Smooth muscle cell of the brain vasculature (primary cell): ENCODE results near the gene PSMD1.

Experiments used
- DNase-seq: peaks from one replicate; pipeline ENCODE4 v3.0.0-alpha.2; 2012; ENCODE audit warnings: low read depth, low spot score

Gene PSMD1

GRCh38 chr2:231204146-231204545 is 147.5 kb downstream of the PSMD1 start:
- DNase-seq, result no peak

DNA sequence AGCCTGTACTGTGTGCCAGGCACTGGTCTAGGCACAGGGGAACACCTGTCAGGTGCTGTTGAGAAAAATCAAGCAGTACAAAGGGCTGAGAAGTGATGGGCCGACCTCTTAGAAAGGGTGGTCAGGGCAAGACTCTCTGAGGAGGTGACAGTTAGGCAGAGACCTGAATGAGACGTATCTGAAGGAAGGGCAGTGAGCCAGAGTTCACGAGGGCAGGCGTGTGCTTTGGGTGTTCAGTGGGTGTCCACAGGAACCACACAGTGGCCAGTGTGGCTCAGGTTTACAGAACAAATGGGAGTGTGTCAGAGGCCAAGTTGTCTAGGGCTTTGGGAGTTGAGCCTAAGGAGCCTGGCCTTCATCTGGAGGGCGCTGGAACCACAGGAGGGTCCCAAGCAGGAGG is 147.9 kb downstream of the PSMD1 start:
- no peak for DNase-seq

GRCh38 chr2:231207734-231208133 is 151.1 kb downstream of the PSMD1 start:
- no peak for DNase-seq

DNA sequence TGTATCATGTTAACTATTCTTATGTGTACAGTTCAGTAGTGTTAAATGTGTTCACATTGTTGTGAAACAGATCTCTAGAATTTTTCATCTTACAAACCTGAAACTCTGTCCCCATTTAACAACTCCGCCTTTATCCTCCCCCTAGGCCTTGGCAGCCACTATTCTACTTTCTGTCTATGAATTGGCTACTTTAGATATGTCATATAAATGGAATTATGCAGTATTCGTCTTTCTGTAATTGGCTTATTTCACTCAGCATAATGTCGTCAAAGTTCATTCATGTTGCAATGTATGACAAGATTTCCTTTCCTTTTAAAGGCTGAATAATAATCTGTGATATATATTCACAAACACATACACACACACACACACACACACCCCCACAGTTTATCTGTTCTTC is 154.1 kb downstream of the PSMD1 start:
- no peak for DNase-seq

- no peak for DNase-seq
Measured at GRCh38 chr2:231211486-231211885, 154.8 kb downstream of the PSMD1 start.

DNA sequence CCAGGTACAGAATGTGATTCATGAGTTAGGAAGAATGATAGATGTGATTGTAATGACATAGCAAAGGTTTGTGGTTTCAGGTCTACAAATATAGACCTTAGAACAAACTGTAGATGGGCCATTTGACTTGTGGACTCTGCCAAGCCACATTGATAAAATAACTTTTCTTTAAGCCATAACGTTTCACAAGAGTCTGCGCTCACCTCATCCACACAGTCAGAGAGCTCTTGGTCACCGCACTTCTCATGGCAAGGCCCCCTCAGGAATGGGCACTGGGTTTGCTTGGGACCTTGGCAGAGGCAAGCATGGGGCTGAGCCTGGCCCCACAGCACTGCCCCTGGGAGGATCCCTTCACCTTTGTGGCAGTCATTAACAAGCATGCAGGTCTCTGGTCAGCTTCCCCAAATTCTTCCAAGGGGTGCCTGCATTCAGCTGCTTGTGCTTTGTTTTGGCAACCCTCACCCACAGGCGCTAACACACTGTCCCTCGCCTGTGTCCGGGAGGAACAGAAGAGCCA is 155.7 kb downstream of the PSMD1 start:
- no peak for DNase-seq

DNA sequence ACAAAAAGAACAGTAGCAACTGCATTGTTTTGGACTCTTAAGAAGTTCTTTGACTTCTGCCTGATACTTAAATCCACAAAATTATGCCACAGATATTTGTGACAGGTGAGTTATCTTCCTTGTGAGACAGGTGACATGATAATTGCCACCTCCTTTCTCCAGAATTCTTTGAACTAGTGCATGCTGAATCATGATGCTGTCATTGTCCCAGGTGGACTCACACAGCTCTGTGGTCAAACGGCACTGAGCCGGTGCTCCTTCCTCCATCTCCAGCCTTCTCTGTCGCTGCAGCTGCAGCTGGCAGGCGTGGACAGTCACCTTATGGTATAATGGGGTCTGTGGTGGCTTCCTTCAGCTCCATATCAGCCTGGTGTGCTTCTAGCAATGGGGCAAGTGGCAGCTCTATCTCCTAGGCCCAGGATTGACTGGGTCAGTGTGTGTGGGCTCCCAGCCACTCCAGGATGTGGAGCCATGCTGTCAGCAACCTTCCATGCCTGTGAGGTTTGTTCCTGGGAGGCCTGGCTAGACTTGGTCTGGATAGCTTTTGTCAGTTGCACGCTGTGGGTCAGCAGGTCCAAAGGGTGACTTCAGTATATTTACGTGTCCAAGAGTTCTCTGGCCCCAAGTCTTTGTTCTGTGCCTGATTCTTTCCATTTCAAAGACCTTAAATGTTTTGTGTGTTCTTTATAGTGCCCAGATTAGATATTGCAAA is 157.4 kb downstream of the PSMD1 start:
- DNase-seq, result no peak

GRCh38 chr2:231218366-231218765 is 161.7 kb downstream of the PSMD1 start:
- no peak for DNase-seq

DNA sequence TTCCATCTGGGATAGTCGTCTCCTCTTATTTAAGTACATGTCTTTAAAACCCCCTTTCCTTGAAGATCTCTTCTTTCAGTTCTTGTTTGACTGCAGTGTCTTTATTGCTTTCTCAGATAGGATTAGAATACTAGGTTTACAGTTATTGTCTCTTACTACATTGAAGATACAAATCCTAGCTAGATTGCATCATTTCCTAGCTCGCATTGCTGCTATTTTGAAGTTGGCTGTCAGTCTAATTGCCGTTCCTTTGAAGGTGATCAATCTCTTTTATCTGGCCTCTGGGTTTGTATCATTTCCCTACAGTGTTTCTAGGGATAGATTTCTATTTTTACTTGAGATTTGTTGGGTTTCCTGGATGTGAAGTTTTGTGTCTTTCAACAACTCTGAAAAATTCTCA is 162.6 kb downstream of the PSMD1 start:
- no peak for DNase-seq

- DNase-seq, result no peak
Measured at GRCh38 chr2:231221761-231222160, 165.1 kb downstream of the PSMD1 start.
